ENCODE results near the gene SLC2A11.

DNA sequence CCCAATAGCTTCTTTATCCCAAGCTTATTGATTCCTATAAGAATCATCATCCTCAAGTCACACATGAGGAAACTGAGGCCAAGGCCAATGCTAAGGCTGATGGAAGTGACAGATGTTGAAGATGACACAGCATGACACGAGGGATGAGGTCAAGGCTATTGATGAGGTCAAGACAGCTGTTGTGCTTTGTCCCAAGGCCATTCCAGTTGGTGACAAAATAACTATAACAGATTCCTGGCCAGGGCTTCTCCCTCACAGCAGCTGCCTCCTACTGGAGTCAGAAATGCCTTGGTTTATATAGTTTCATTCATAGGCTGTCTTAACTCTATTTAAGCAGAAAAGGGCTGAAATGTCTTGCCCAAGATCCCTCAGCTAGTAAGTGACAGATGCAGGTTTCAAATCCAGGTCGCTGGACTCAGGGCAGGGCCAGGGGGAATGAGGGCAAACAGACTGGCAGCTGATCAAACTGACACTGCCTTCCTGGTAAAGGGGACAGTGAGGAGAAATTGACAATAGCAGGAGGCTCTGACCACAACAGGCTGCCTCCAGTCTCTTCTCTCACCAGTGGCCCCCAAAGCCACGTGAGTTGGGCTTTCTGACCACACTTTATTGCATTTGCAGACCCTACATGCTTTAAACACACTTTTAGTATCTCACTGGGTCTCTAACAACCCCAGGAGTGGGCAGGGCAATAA lies 53.0 kb downstream of the SLC2A11 start:
- TF ChIP-seq, protein P1, sequence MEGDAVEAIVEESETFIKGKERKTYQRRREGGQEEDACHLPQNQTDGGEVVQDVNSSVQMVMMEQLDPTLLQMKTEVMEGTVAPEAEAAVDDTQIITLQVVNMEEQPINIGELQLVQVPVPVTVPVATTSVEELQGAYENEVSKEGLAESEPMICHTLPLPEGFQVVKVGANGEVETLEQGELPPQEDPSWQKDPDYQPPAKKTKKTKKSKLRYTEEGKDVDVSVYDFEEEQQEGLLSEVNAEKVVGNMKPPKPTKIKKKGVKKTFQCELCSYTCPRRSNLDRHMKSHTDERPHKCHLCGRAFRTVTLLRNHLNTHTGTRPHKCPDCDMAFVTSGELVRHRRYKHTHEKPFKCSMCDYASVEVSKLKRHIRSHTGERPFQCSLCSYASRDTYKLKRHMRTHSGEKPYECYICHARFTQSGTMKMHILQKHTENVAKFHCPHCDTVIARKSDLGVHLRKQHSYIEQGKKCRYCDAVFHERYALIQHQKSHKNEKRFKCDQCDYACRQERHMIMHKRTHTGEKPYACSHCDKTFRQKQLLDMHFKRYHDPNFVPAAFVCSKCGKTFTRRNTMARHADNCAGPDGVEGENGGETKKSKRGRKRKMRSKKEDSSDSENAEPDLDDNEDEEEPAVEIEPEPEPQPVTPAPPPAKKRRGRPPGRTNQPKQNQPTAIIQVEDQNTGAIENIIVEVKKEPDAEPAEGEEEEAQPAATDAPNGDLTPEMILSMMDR (conservative IDR thresholded peaks at IDR 0.05 in 1 of 2, IDR thresholded peaks at IDR 0.05 in 1 of 2; ENCODE audit: extremely low read depth in 1 of 2, insufficient read depth in 1 of 2, low read depth in 1 of 2, low read length in 2 of 2) = no peak
- no peak for TF ChIP-seq EZH2 (IDR thresholded peaks at IDR 0.05; ENCODE audit: borderline replicate concordance, low read length)

Data from mammary epithelial cell (primary cell).